ENCODE results near the gene KRT222. TPM values are rescaled to one million over a fixed set of nuclear protein-coding genes. Genes with fewer than 3 reads are reported as not detected.

The KRT222 gene
- total and polyA plus RNA-seq, 7 donors, result 0.35 to 5.0 (median 3.6) TPM; not detected in 1

GRCh38 chr17:40611840-40612474 lies 53.0 kb downstream of the KRT222 start:
- WGBS, 2 donors, result 62 to 73% methylated on average over 7 of the region's 7 CpGs
- no peak for TF ChIP-seq POLR2AphosphoS5 (IDR thresholded peaks at IDR 0.05)
- no peak for TF ChIP-seq POLR2A (IDR thresholded peaks at IDR 0.05)
- intact Hi-C loops (cut with DNase I), result loop anchor here (10.0 kb wide), 1 partner anchor 1053 kb away; no protein-coding TSS in a partner anchor
- Histone ChIP-seq H3K4me3 (no peak overlapping the region), H3K27me3 (peaks cover 0 to 19% (median 0%) of the 10 kb centered on the region in 3 donors), H3K4me1 (no peaks in the 10 kb centered on the region), H3K9me3 (no peaks in the 10 kb centered on the region), H3K27ac (no peak overlapping the region), H3K36me3 (no peaks in the 10 kb centered on the region)
- DNase-seq, result no peak

DNA sequence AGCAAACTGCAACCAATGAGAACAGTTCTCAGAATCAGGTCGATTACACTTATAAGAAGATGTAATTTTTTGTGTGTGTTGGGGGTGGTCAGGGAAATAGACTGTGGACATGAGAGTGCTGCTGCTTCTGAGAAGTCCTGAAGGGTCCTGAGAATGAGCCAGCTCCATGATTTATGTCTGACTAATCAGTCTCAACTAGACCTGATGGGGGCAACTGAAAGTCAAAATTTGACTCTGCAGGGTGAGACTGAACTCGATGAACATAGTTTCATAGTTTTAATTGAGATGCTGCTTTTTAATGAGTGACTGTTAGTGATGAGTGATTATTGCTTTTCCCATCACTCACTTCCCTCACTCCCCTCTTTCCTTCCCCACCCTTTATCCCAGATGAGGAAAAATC lies 54.6 kb downstream of the KRT222 start:
- Histone ChIP-seq H3K36me3 (no peaks in the 10 kb centered on the region), H3K27me3 (peaks cover 0 to 10% (median 0%) of the 10 kb centered on the region in 3 donors), H3K9me3 (no peaks in the 10 kb centered on the region), H3K4me3 (no peak overlapping the region), H3K4me1 (no peaks in the 10 kb centered on the region), H3K27ac (no peak overlapping the region)
- no peak for TF ChIP-seq EP300 (IDR thresholded peaks at IDR 0.05)
- TF ChIP-seq, protein P1, sequence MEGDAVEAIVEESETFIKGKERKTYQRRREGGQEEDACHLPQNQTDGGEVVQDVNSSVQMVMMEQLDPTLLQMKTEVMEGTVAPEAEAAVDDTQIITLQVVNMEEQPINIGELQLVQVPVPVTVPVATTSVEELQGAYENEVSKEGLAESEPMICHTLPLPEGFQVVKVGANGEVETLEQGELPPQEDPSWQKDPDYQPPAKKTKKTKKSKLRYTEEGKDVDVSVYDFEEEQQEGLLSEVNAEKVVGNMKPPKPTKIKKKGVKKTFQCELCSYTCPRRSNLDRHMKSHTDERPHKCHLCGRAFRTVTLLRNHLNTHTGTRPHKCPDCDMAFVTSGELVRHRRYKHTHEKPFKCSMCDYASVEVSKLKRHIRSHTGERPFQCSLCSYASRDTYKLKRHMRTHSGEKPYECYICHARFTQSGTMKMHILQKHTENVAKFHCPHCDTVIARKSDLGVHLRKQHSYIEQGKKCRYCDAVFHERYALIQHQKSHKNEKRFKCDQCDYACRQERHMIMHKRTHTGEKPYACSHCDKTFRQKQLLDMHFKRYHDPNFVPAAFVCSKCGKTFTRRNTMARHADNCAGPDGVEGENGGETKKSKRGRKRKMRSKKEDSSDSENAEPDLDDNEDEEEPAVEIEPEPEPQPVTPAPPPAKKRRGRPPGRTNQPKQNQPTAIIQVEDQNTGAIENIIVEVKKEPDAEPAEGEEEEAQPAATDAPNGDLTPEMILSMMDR (IDR thresholded peaks at IDR 0.05), result no peak
- TF ChIP-seq POLR2A (IDR thresholded peaks at IDR 0.05), result no peak
- no peak for TF ChIP-seq POLR2AphosphoS5 (IDR thresholded peaks at IDR 0.05)
- DNase-seq, result no peak
- intact Hi-C loops (cut with DNase I), result loop anchor here (10.0 kb wide), 1 partner anchor 1054 kb away; no protein-coding TSS in a partner anchor
- 63 to 67% methylated on average over 2 of the region's 2 CpGs for WGBS, 2 donors

- no peaks in the 10 kb centered on the region for H3K27me3 ChIP-seq
- TF ChIP-seq, protein P1 (IDR thresholded peaks at IDR 0.05), result no peak
- TF ChIP-seq EP300 (IDR thresholded peaks at IDR 0.05) (no peak), POLR2A (IDR thresholded peaks at IDR 0.05) (no peak), POLR2AphosphoS5 (IDR thresholded peaks at IDR 0.05) (no peak)
- no peak overlapping the region for H3K27ac ChIP-seq
- no peak for DNase-seq
- no peak overlapping the region for H3K4me3 ChIP-seq
- no peaks in the 10 kb centered on the region for H3K9me3 ChIP-seq
- 77 to 78% methylated on average over 6 of the region's 6 CpGs for WGBS, 2 donors
- peaks cover 0 to 4% (median 3%) of the 10 kb centered on the region in 4 donors for H3K4me1 ChIP-seq
- intact Hi-C loops (cut with DNase I), result no loop called here
- H3K36me3 ChIP-seq, result no peaks in the 10 kb centered on the region
These were observed 56.9 kb downstream of the KRT222 start for GRCh38 chr17:40608061-40608581.

DNA sequence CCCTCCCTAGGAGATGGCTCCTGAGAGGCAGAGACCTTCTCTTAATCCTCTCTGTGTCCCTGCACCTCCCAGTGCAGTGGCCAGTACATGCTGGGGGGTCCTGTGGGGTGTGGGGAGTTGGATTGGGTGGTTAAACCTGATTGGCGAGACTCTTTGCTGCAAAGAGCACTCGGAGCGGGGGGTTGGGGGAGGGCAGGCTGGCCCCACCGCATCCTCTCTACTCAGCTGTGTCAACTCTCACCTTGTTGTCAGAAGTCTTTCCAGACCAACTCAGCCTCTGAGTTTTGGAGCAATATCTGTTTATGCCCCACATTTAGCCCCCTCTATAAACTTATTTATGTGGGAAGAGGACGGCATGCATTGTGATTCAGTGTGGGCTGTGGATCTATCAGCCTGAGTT lies 57.3 kb downstream of the KRT222 start:
- no peaks in the 10 kb centered on the region for H3K27me3 ChIP-seq
- H3K27ac ChIP-seq, result no peak overlapping the region
- intact Hi-C loops (cut with DNase I), result no loop called here
- WGBS, 2 donors, result 77 to 85% methylated on average over 5 of the region's 5 CpGs
- no peak overlapping the region for H3K4me3 ChIP-seq
- H3K36me3 ChIP-seq, result no peaks in the 10 kb centered on the region
- DNase-seq, result no peak
- peaks cover 0 to 8% (median 7%) of the 10 kb centered on the region in 4 donors for H3K4me1 ChIP-seq
- TF ChIP-seq POLR2A (IDR thresholded peaks at IDR 0.05) (no peak), EP300 (IDR thresholded peaks at IDR 0.05) (no peak), POLR2AphosphoS5 (IDR thresholded peaks at IDR 0.05) (no peak)
- TF ChIP-seq, protein P1 (IDR thresholded peaks at IDR 0.05), result no peak
- H3K9me3 ChIP-seq, result no peaks in the 10 kb centered on the region

DNA sequence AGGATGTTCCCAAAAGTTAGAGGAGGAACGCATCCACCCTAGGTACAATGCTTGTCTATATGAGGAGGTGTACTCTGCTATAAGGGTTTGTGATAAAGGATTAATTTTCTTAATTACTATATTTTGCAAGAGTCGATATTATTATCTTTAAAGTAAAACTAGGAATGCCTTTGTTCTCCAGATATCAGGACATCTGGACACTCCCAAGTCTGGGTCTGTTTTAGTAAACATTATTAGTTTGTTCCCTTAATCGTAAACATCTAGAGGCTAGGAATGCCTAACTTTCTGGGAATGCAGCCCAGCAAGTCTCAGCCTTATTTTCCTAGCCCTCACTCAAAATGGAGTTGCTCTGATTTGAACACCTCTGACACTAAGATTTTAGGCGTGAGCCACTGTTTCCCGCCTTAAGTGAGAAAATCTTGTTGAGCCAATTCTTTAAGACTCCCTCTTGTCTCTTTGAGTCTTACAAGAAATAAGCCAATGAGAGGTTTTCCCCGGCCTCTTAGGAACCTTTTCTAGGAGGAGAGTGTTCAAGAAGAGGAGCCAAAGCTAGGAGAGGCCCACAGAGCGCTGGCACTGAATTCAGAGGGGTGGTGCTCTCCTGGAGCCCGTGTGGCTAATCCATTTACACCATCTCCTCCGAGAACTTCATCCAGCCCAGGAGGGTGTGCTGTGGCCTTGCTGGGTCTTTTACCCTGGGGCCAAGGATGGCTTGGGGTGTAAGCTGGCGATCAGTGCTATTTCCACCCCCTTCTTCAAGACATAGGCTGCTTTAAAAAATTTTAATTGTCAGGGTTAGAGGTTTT lies 58.2 kb downstream of the KRT222 start:
- H3K9me3 ChIP-seq, result no peaks in the 10 kb centered on the region
- intact Hi-C loops (cut with DNase I), result no loop called here
- H3K27ac ChIP-seq, result no peak overlapping the region
- H3K4me1 ChIP-seq, result peaks cover 0 to 17% (median 14%) of the 10 kb centered on the region in 4 donors
- H3K27me3 ChIP-seq, result no peaks in the 10 kb centered on the region
- 68 to 74% methylated on average over 10 of the region's 10 CpGs for WGBS, 2 donors
- no peaks in the 10 kb centered on the region for H3K36me3 ChIP-seq
- TF ChIP-seq EP300 (IDR thresholded peaks at IDR 0.05) (no peak), POLR2AphosphoS5 (IDR thresholded peaks at IDR 0.05) (no peak), POLR2A (IDR thresholded peaks at IDR 0.05) (no peak)
- TF ChIP-seq, protein P1 (IDR thresholded peaks at IDR 0.05), result no peak
- H3K4me3 ChIP-seq, result no peak overlapping the region
- no peak for DNase-seq
